ENCODE measurements around the gene LMAN1L. TPM values are rescaled to one million over a fixed set of nuclear protein-coding genes. Genes with fewer than 3 reads are reported as not detected.

LMAN1L gene
- polyA plus RNA-seq, 3 donors, result 0.08 TPM; not detected in 2

- WGBS (ENCODE audit: insufficient coverage), result 95% methylated on average over 10 of the region's 14 CpGs
- H3K27ac ChIP-seq (ENCODE audit: low read depth in 1 of 2, low read length in 2 of 2), result no peak overlapping the region
- H4K20me1 ChIP-seq (ENCODE audit: insufficient read depth, low read length), result no peaks in the 10 kb centered on the region
- no peaks in the 10 kb centered on the region for H3K36me3 Mint-ChIP-seq
- no peaks in the 10 kb centered on the region for H3K79me2 ChIP-seq (ENCODE audit: insufficient read depth, low read length)
- H3K4me1 ChIP-seq (ENCODE audit: control insufficient read depth in 1 of 2, insufficient read depth in 2 of 2, low read length in 2 of 2), result peaks cover 6 to 13% of the 10 kb centered on the region in 2 donors
- intact Hi-C loops (cut with micrococcal nuclease), result loop anchor here (2.0 to 10.0 kb wide), 3 partner anchors 25 to 395 kb away; no protein-coding TSS in a partner anchor
- no peak overlapping the region for H3K27ac Mint-ChIP-seq
- H3K9me3 Mint-ChIP-seq, result no peaks in the 10 kb centered on the region
- H3K27me3 Mint-ChIP-seq (ENCODE audit: low read depth in 3 of 3), result peaks cover 6 to 18% (median 14%) of the 10 kb centered on the region in 3 donors
- no peaks in the 10 kb centered on the region for H3K9me3 ChIP-seq (replicated peaks in 1 of 2; ENCODE audit: control insufficient read depth in 1 of 2, insufficient read depth in 1 of 2, low read length in 2 of 2)
- no peak overlapping the region for H3K9ac ChIP-seq (ENCODE audit: insufficient read depth, low read length, poor library complexity, severe bottlenecking)
- peaks cover 0 to 3% of the 10 kb centered on the region in 2 donors for H3K27me3 ChIP-seq (ENCODE audit: control insufficient read depth in 2 of 2, insufficient read depth in 2 of 2, low read length in 2 of 2)
- peaks cover 13% of the 10 kb centered on the region for H3K4me1 Mint-ChIP-seq
- H3K36me3 ChIP-seq (replicated peaks in 1 of 2; ENCODE audit: control insufficient read depth in 1 of 2, insufficient read depth in 2 of 2, low read length in 2 of 2), result no peaks in the 10 kb centered on the region
- no peak for DNase-seq
- no peak overlapping the region for H2AFZ ChIP-seq (ENCODE audit: insufficient read depth, low read depth, low read length, poor library complexity, severe bottlenecking)
- TF ChIP-seq CTCF (IDR thresholded peaks at IDR 0.05), result no peak
- H3K4me3 ChIP-seq (replicated peaks in 1 of 3; ENCODE audit: low read depth in 2 of 3, low read length in 3 of 3), result no peak overlapping the region
- no peak overlapping the region for H3K4me2 ChIP-seq (replicated peaks; ENCODE audit: extremely low read depth, low read length, poor library complexity, severe bottlenecking)
- no peak overlapping the region for H3K4me3 Mint-ChIP-seq
Observed at GRCh38 chr15:74767167-74768098, 45.2 kb upstream of the LMAN1L start.

- H3K4me1 ChIP-seq (ENCODE audit: control insufficient read depth in 1 of 2, insufficient read depth in 2 of 2, low read length in 2 of 2), result peaks cover 6 to 13% of the 10 kb centered on the region in 2 donors
- H3K27me3 ChIP-seq (ENCODE audit: control insufficient read depth in 2 of 2, insufficient read depth in 2 of 2, low read length in 2 of 2), result peaks cover 0 to 3% of the 10 kb centered on the region in 2 donors
- no peaks in the 10 kb centered on the region for H4K20me1 ChIP-seq (ENCODE audit: insufficient read depth, low read length)
- H3K36me3 ChIP-seq (replicated peaks in 1 of 2; ENCODE audit: control insufficient read depth in 1 of 2, insufficient read depth in 2 of 2, low read length in 2 of 2), result no peaks in the 10 kb centered on the region
- TF ChIP-seq CTCF (IDR thresholded peaks at IDR 0.05), result no peak
- H3K27ac Mint-ChIP-seq, result no peak overlapping the region
- WGBS (ENCODE audit: insufficient coverage), result 44% methylated on average over 9 of the region's 15 CpGs
- H3K27ac ChIP-seq (ENCODE audit: low read depth in 1 of 2, low read length in 2 of 2), result no peak overlapping the region
- H2AFZ ChIP-seq (ENCODE audit: insufficient read depth, low read depth, low read length, poor library complexity, severe bottlenecking), result no peak overlapping the region
- no peak overlapping the region for H3K4me3 ChIP-seq (replicated peaks in 1 of 3; ENCODE audit: low read depth in 2 of 3, low read length in 3 of 3)
- no peaks in the 10 kb centered on the region for H3K79me2 ChIP-seq (ENCODE audit: insufficient read depth, low read length)
- H3K9ac ChIP-seq (ENCODE audit: insufficient read depth, low read length, poor library complexity, severe bottlenecking), result no peak overlapping the region
- H3K4me1 Mint-ChIP-seq, result peaks cover 14% of the 10 kb centered on the region
- no peak overlapping the region for H3K4me3 Mint-ChIP-seq
- no peaks in the 10 kb centered on the region for H3K9me3 ChIP-seq (replicated peaks in 1 of 2; ENCODE audit: control insufficient read depth in 1 of 2, insufficient read depth in 1 of 2, low read length in 2 of 2)
- no peak for DNase-seq
- no peak overlapping the region for H3K4me2 ChIP-seq (replicated peaks; ENCODE audit: extremely low read depth, low read length, poor library complexity, severe bottlenecking)
- no peaks in the 10 kb centered on the region for H3K36me3 Mint-ChIP-seq
- no peaks in the 10 kb centered on the region for H3K9me3 Mint-ChIP-seq
- intact Hi-C loops (cut with micrococcal nuclease), result loop anchor here (2.0 to 10.0 kb wide), 3 partner anchors 25 to 396 kb away; no protein-coding TSS in a partner anchor
- peaks cover 9 to 16% (median 11%) of the 10 kb centered on the region in 3 donors for H3K27me3 Mint-ChIP-seq (ENCODE audit: low read depth in 3 of 3)
Observed at GRCh38 chr15:74768099-74768770, 44.4 kb upstream of the LMAN1L start.

Data from CD14-positive monocyte (primary cell).